ENCODE data around the gene PUSL1. TPM values are rescaled to one million over a fixed set of nuclear protein-coding genes. Genes with fewer than 3 reads are reported as not detected.

PUSL1 gene
- total RNA-seq, 1 experiment from 2014 or later, result 57.5 TPM

GRCh38 chr1:1329304-1330210 lies 21.2 kb downstream of the PUSL1 start:
- DNase-seq (ENCODE audit: low read depth), result no peak
- in situ Hi-C loops (cut with HindIII; ENCODE audit: low pct_unique_long_range_greater_than_20kb, low sequenced_read_pairs), result no loop called here

- DNase-seq (ENCODE audit: low read depth), result no peak
- in situ Hi-C loops (cut with HindIII; ENCODE audit: low pct_unique_long_range_greater_than_20kb, low sequenced_read_pairs), result no loop called here
These were observed 22.1 kb downstream of the PUSL1 start for GRCh38 chr1:1330366-1331067.

GRCh38 chr1:1331068-1331965 lies 22.9 kb downstream of the PUSL1 start, which contains the start of gene TAS1R3:
TAS1R3 (plus strand) TSS chr1:1331280; CDS start chr1:1331346, 66 bp downstream.
- DNase-seq (ENCODE audit: low read depth), result no peak
- in situ Hi-C loops (cut with HindIII; ENCODE audit: low pct_unique_long_range_greater_than_20kb, low sequenced_read_pairs), result no loop called here

GRCh38 chr1:1332031-1332755 lies 23.8 kb downstream of the PUSL1 start:
- no peak for DNase-seq (ENCODE audit: low read depth)
- in situ Hi-C loops (cut with HindIII; ENCODE audit: low pct_unique_long_range_greater_than_20kb, low sequenced_read_pairs), result no loop called here

GRCh38 chr1:1332774-1333480 lies 24.5 kb downstream of the PUSL1 start:
- no peak for DNase-seq (ENCODE audit: low read depth)
- in situ Hi-C loops (cut with HindIII; ENCODE audit: low pct_unique_long_range_greater_than_20kb, low sequenced_read_pairs), result no loop called here

- no peak for DNase-seq (ENCODE audit: low read depth)
- in situ Hi-C loops (cut with HindIII; ENCODE audit: low pct_unique_long_range_greater_than_20kb, low sequenced_read_pairs), result no loop called here
These were observed 25.3 kb downstream of the PUSL1 start for GRCh38 chr1:1333551-1334241.

GRCh38 chr1:1334835-1335234 lies 26.4 kb downstream of the PUSL1 start:
- no peak for DNase-seq (ENCODE audit: low read depth)
- in situ Hi-C loops (cut with HindIII; ENCODE audit: low pct_unique_long_range_greater_than_20kb, low sequenced_read_pairs), result no loop called here

- in situ Hi-C loops (cut with HindIII; ENCODE audit: low pct_unique_long_range_greater_than_20kb, low sequenced_read_pairs), result no loop called here
- DNase-seq (ENCODE audit: low read depth), result no peak
These were observed 26.9 kb downstream of the PUSL1 start for GRCh38 chr1:1335283-1335682.

GRCh38 chr1:1335792-1336248 lies 27.4 kb downstream of the PUSL1 start:
- DNase-seq (ENCODE audit: low read depth), result no peak
- in situ Hi-C loops (cut with HindIII; ENCODE audit: low pct_unique_long_range_greater_than_20kb, low sequenced_read_pairs), result no loop called here

GRCh38 chr1:1336446-1336845 lies 28.0 kb downstream of the PUSL1 start:
- in situ Hi-C loops (cut with HindIII; ENCODE audit: low pct_unique_long_range_greater_than_20kb, low sequenced_read_pairs), result no loop called here
- DNase-seq (ENCODE audit: low read depth), result no peak

GRCh38 chr1:1336931-1337792 lies 28.8 kb downstream of the PUSL1 start:
- in situ Hi-C loops (cut with HindIII; ENCODE audit: low pct_unique_long_range_greater_than_20kb, low sequenced_read_pairs), result no loop called here
- DNase-seq (ENCODE audit: low read depth), result no peak

- in situ Hi-C loops (cut with HindIII; ENCODE audit: low pct_unique_long_range_greater_than_20kb, low sequenced_read_pairs), result no loop called here
- no peak for DNase-seq (ENCODE audit: low read depth)
These were observed 29.4 kb downstream of the PUSL1 start for GRCh38 chr1:1337793-1338147.

GRCh38 chr1:1338278-1338677 lies 29.9 kb downstream of the PUSL1 start:
- in situ Hi-C loops (cut with HindIII; ENCODE audit: low pct_unique_long_range_greater_than_20kb, low sequenced_read_pairs), result no loop called here
- DNase-seq (ENCODE audit: low read depth), result no peak

GRCh38 chr1:1340185-1340584 lies 31.8 kb downstream of the PUSL1 start:
- DNase-seq (ENCODE audit: low read depth), result no peak
- in situ Hi-C loops (cut with HindIII; ENCODE audit: low pct_unique_long_range_greater_than_20kb, low sequenced_read_pairs), result no loop called here

GRCh38 chr1:1340791-1341548 lies 32.6 kb downstream of the PUSL1 start:
- in situ Hi-C loops (cut with HindIII; ENCODE audit: low pct_unique_long_range_greater_than_20kb, low sequenced_read_pairs), result no loop called here
- no peak for DNase-seq (ENCODE audit: low read depth)

Measured in Caki2 (cell line).